Psoas muscle (tissue), 8 donors: ENCODE data around the gene COMMD4. TPM values are rescaled to one million over a fixed set of nuclear protein-coding genes. Genes with fewer than 3 reads are reported as not detected.
"Not testable (repeated sequence)": the region's sequence is repeated elsewhere in the genome, so short reads cannot be mapped to it uniquely, and the experiment has no call there.

Experiments used
- ATAC-seq, 4 donors: fragments of 200-7000 bp; cut with Tn5 transposase; one replicate each; pipeline ENCODE4 v1.9.1; 2020; ENCODE audit warnings: moderate library complexity in 3 of 4, mild to moderate bottlenecking in 2 of 4
- DNase-seq, 2 donors: peaks; one replicate each; pipeline ENCODE4 v3.0.0-alpha.2; 2020
- H3K27ac ChIP-seq: fragments of 200-600 bp; one replicate; pipeline ENCODE4 v1.8.0; 2022
- H3K27me3 ChIP-seq, 3 donors: fragments of 200-600 bp in 1 of 3; one replicate each; pipeline versions ENCODE4 v1.6.1 to v1.8.0; 2013 to 2022; ENCODE audit warnings: low read length in 2 of 3, mild to moderate bottlenecking in 2 of 3, moderate library complexity in 1 of 3; ENCODE audit not compliant: insufficient read depth in 3 of 3
- H3K36me3 ChIP-seq, 2 donors: fragments of 200-600 bp in 1 of 2; one replicate each; pipeline versions ENCODE4 v1.6.1 to v1.8.0; 2013 to 2022; ENCODE audit warnings: low read depth in 1 of 2, mild to moderate bottlenecking in 1 of 2, moderate library complexity in 1 of 2; ENCODE audit not compliant: insufficient read depth in 1 of 2
- H3K4me1 ChIP-seq: fragments of 200-600 bp; one replicate; pipeline ENCODE4 v1.8.0; 2022
- H3K4me3 ChIP-seq: fragments of 200-600 bp; one replicate; pipeline ENCODE4 v1.8.0; 2022; ENCODE audit warnings: mild to moderate bottlenecking
- H3K9me3 ChIP-seq: fragments of 200-600 bp; one replicate; pipeline ENCODE4 v1.8.0; 2022
- WGBS, 3 donors: extraction: QIAGEN DNeasy Blood & Tissue Kit; methylation state at CpG; one replicate each; pipeline versions ENCODE4 v1.1.6 to v1.1.7; 2013; 5-methylcytosine and 5-hydroxymethylcytosine counted together
- intact Hi-C, 2 donors: fragments of 100-400 bp; cut with DNase I; formaldehyde crosslinking; loops; one replicate each; pipeline versions ENCODE4 v1.11.0 to v1.14.2; 2022
- polyA plus RNA-seq, 3 donors: library from polyadenylated mRNA; stranded (reverse); fragments of 200-250 nt; gene quantifications; one replicate each; pipeline ENCODE4 v1.2.3, GENCODE V29; 2013
- total RNA-seq, 4 donors: library from RNA; stranded (reverse); fragmentation: NEBNext Ultra II Directional in 2 of 4; extraction: Animal tissue kit (Norgen Biotek cat#: 25700) in 2 of 4; gene quantifications; one replicate each; pipeline versions ENCODE4 v1.2.1 to v1.2.4, GENCODE V29; 2021 to 2023
- TF ChIP-seq, protein P1 (sequence below): fragments of 200-600 bp; IDR thresholded peaks from one replicate; pipeline ENCODE4 v1.8.0; 2022; ENCODE audit warnings: antibody characterized with exemption
- donor health status: healthy with polysubstance abuse.
- donor health status: DM: no; HTN: no; CAD: no; lungs with moderate emphysema.
- donor health status: Bipolar disorder and iron deficiency.
- donor health status: healthy.
- donor health status: DM: yes; HTN: yes; CAD: no.
- donor health status: DM: no; HTN: no; CAD: no.
- donor health status: DM: no; HTN: no; CAD: no.
- donor health status: DM: yes; HTN: yes; CAD: no.

COMMD4 gene
- total and polyA plus RNA-seq, 7 donors = 20.1 to 30.6 (median 25.3) TPM

DNA sequence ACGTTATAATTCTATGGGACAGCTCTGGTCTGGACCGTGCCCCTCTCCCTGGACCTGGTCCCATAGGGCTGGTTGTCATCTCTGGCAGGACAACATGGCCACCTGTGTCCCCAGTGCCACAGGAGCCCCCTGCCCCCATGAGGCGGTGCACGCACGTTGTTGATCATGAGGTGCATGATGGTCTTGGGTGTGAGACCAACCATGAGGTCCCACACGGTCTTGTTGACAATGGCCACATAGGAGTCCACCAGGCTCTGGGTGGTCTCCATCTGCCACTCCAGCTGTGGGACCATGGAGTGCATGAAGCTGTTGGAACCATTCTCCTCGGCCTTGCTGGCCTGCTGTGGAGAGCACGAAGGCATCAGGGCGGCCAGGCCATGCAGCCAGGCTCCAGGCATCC, 33.5 kb upstream of the COMMD4 start:
- H3K27ac ChIP-seq = no peak overlapping the region

GRCh38 chr15:75302753-75303152, 33.1 kb upstream of the COMMD4 start:
- H3K4me1 ChIP-seq, ATAC-seq, DNase-seq, H3K27ac ChIP-seq, H3K9me3 ChIP-seq, H3K4me3 ChIP-seq, H3K36me3 ChIP-seq: not testable (repeated sequence)
- 92 to 95% (median 94%) methylated on average over 4 of the region's 4 CpGs for WGBS, 3 donors
- intact Hi-C loops = loop anchor here (10.0 kb wide), 2 partner anchors 68 to 278 kb away; partner anchors contain the start of gene PPCDC (in 1 of the 2)
- peaks cover 2 to 29% (median 4%) of the 10 kb centered on the region in 3 donors for H3K27me3 ChIP-seq

More for the DNA sequence above, 33.5 kb upstream of the COMMD4 start:
- Histone ChIP-seq H3K9me3 (no peaks in the 10 kb centered on the region), H3K4me1 (no peaks in the 10 kb centered on the region), H3K27me3 (peaks cover 2 to 25% (median 4%) of the 10 kb centered on the region in 3 donors), H3K36me3 (no peaks in the 10 kb centered on the region), H3K4me3 (no peak overlapping the region)
- TF ChIP-seq, protein P1, sequence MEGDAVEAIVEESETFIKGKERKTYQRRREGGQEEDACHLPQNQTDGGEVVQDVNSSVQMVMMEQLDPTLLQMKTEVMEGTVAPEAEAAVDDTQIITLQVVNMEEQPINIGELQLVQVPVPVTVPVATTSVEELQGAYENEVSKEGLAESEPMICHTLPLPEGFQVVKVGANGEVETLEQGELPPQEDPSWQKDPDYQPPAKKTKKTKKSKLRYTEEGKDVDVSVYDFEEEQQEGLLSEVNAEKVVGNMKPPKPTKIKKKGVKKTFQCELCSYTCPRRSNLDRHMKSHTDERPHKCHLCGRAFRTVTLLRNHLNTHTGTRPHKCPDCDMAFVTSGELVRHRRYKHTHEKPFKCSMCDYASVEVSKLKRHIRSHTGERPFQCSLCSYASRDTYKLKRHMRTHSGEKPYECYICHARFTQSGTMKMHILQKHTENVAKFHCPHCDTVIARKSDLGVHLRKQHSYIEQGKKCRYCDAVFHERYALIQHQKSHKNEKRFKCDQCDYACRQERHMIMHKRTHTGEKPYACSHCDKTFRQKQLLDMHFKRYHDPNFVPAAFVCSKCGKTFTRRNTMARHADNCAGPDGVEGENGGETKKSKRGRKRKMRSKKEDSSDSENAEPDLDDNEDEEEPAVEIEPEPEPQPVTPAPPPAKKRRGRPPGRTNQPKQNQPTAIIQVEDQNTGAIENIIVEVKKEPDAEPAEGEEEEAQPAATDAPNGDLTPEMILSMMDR = no peak
- ATAC-seq (no peak), DNase-seq (no peak)
- 79 to 89% (median 81%) methylated on average over 9 of the region's 9 CpGs for WGBS, 3 donors
- intact Hi-C loops = loop anchor here (10.0 kb wide), 2 partner anchors 68 to 278 kb away; partner anchors contain the start of gene PPCDC (in 1 of the 2)

DNA sequence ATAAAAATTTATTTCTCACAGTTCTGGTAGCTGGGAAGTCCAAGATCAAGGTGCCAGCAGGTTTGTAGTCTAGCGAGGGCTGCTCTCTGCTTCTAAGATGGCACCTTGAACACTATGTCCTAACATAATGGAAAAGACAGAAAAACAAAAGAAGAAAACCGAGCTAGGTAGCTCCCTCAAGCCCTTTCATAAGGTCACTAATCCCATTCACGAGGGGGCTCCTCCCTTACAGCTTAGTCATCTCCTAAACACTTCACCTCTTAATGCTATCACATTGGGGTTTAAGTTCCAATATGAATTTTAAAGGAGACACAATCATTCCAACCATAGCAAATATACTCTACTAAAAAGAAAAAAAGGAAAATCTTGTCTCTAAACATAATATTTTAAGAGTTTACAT, 29.7 kb upstream of the COMMD4 start:
- WGBS, 3 donors = 51 to 59% (median 57%) methylated on average over 3 of the region's 3 CpGs
- Histone ChIP-seq H3K36me3 (no peaks in the 10 kb centered on the region), H3K4me3 (no peak overlapping the region), H3K9me3 (no peaks in the 10 kb centered on the region), H3K27ac (no peak overlapping the region), H3K4me1 (no peaks in the 10 kb centered on the region), H3K27me3 (peaks cover 4 to 38% (median 6%) of the 10 kb centered on the region in 3 donors)
- ATAC-seq = no peak
- TF ChIP-seq, protein P1 = no peak
- intact Hi-C loops = loop anchor here (10.0 kb wide), 2 partner anchors 71 to 281 kb away; partner anchors contain the start of gene PPCDC (in 1 of the 2)
- no peak for DNase-seq

GRCh38 chr15:75307778-75308390, 28.0 kb upstream of the COMMD4 start:
- 30 to 36% (median 31%) methylated on average over 15 of the region's 15 CpGs for WGBS, 3 donors
- no peak for DNase-seq
- H3K27me3 ChIP-seq = peaks cover 4 to 38% (median 6%) of the 10 kb centered on the region in 3 donors
- no peak overlapping the region for H3K4me3 ChIP-seq
- intact Hi-C loops = loop anchor here (10.0 kb wide), 2 partner anchors 73 to 283 kb away; partner anchors contain the start of gene PPCDC (in 1 of the 2)
- peak in 2 of 4 donors; percentile 30 to 42 for ATAC-seq
- TF ChIP-seq, protein P1 = peak; percentile 12
- H3K27ac ChIP-seq = no peak overlapping the region
- H3K9me3 ChIP-seq = no peaks in the 10 kb centered on the region
- H3K4me1 ChIP-seq = no peaks in the 10 kb centered on the region
- H3K36me3 ChIP-seq = no peaks in the 10 kb centered on the region

DNA sequence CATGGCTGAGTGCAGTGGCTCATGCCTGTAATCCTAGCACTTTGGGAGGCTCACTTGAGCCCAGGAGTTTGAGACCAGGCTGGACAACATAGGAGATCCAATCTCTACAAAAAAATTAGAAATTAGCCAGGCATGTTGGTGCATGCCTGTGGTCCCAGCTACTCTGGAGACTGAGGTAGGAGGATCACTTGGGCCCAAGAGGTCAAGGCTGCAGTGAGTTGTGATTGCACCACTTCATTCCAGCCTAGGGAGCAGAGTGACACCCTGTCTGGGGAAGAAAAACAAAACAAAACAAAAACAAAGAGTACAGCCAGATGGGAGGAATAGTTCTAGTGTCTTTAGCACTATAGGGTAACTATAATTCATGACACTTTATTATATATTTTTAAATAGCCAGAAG, 26.2 kb upstream of the COMMD4 start:
- H3K4me1 ChIP-seq = no peaks in the 10 kb centered on the region
- no peaks in the 10 kb centered on the region for H3K9me3 ChIP-seq
- TF ChIP-seq, protein P1 = no peak
- DNase-seq = no peak
- H3K27ac ChIP-seq = no peak overlapping the region
- H3K4me3 ChIP-seq = no peak overlapping the region
- intact Hi-C loops = loop anchor here (10.0 kb wide), 2 partner anchors 75 to 285 kb away; partner anchors contain the start of gene PPCDC (in 1 of the 2)
- H3K27me3 ChIP-seq = peaks cover 4 to 36% (median 4%) of the 10 kb centered on the region in 3 donors
- ATAC-seq = no peak
- no peaks in the 10 kb centered on the region for H3K36me3 ChIP-seq

DNA sequence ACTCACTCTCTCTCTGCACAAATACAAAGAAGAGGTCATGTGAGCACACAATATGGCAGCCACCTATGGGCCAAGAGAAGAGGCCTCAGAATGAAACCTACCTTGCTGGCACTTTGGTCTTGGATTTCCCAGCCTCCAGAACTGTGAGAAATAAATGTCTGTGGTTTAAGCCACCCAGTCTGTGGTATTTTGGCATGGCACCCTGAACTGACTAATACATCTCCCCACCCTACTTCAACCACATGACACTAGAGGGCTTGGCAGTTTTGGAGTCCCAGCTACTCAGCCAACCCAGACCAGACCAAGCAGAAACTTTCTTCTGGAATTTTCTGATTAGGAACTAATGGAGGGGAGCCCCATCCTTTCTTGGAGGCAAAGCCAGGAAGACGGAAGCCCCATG, 23.3 kb upstream of the COMMD4 start:
- H3K36me3 ChIP-seq, H3K4me1 ChIP-seq, H3K9me3 ChIP-seq, DNase-seq, intact Hi-C loops, H3K4me3 ChIP-seq, H3K27ac ChIP-seq, ATAC-seq: not testable (repeated sequence)
- peaks cover 0 to 11% (median 4%) of the 10 kb centered on the region in 3 donors for H3K27me3 ChIP-seq
- WGBS, 3 donors = 91 to 100% (median 95%) methylated on average over 1 of the region's 1 CpG
